ENCODE results near the gene ELN. TPM values are rescaled to one million over a fixed set of nuclear protein-coding genes. Genes with fewer than 3 reads are reported as not detected.

Gene ELN
- total RNA-seq, 1 donor from 2014 or later = 395 TPM

DNA sequence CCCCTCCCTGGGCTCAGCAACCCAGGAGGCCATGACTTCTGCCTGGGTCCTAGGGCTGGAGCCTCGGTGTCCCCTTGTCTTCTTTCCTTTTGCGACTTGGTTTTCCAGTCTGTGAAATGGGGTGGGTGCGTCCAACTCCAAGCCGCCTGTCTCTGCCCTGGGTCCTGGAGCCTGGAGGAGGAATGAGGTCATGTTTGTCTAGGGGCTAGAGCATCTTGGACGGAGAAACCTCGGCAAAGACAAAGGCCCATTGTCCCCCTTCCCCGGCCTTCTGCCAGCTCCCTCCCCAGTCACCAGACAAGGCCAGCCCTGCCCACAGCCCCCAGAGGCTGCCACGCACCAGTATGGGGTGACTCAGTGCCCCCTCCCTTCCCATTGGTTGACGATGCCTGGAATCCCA is 39.8 kb upstream of the ELN start:
- Histone ChIP-seq H3K36me3 (no peaks in the 10 kb centered on the region), H3K4me1 (peaks cover 12 to 54% of the 10 kb centered on the region in 2 donors), H3K4me3 (no peak overlapping the region), H3K9me3 (no peaks in the 10 kb centered on the region), H3K27ac (peak overlapping the region; percentile 94), H3K27me3 (no peaks in the 10 kb centered on the region)
- intact Hi-C loops (cut with DNase I) = no loop called here
- TF ChIP-seq, protein P1, sequence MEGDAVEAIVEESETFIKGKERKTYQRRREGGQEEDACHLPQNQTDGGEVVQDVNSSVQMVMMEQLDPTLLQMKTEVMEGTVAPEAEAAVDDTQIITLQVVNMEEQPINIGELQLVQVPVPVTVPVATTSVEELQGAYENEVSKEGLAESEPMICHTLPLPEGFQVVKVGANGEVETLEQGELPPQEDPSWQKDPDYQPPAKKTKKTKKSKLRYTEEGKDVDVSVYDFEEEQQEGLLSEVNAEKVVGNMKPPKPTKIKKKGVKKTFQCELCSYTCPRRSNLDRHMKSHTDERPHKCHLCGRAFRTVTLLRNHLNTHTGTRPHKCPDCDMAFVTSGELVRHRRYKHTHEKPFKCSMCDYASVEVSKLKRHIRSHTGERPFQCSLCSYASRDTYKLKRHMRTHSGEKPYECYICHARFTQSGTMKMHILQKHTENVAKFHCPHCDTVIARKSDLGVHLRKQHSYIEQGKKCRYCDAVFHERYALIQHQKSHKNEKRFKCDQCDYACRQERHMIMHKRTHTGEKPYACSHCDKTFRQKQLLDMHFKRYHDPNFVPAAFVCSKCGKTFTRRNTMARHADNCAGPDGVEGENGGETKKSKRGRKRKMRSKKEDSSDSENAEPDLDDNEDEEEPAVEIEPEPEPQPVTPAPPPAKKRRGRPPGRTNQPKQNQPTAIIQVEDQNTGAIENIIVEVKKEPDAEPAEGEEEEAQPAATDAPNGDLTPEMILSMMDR (IDR thresholded peaks at IDR 0.05) = no peak
- no peak for DNase-seq (ENCODE audit: low spot score in 2 of 2)

DNA sequence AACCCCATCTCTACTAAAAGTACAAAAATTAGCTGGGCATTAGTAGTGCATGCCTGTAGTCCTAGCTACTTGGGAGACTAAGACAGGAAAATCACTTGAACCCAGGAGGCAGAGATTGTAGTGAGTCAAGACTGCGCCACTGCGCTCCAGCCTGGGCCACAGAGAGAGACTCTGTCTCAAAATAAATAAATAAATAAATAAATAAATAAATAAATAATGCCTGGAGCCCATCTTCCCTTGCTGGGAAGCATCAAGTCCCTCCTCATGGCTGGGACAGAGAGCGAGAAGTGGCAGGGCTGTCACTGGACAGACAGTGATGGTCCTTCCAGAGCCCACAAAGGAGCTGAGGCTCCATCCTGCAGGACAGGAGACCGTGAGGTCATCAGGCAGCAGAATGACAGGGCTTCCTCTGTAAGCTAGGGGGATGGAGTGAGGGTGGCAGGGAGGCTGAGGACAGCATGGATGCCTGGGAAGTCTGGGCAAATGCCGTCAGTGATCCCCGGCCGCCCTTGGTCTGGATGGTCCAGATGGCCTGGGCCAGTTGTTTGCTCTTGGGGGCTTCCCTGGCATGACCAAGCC is 36.4 kb upstream of the ELN start:
- Histone ChIP-seq H3K4me1 (peaks cover 13 to 63% of the 10 kb centered on the region in 2 donors), H3K27me3 (no peaks in the 10 kb centered on the region), H3K36me3 (no peaks in the 10 kb centered on the region), H3K4me3 (no peak overlapping the region), H3K27ac (peak overlapping the region; percentile 94), H3K9me3 (peaks cover 0 to 5% of the 10 kb centered on the region in 2 donors)
- no peak for DNase-seq (ENCODE audit: low spot score in 2 of 2)
- TF ChIP-seq, protein P1 (IDR thresholded peaks at IDR 0.05) = no peak
- intact Hi-C loops (cut with DNase I) = loop anchor here (2.0 kb wide), 2 partner anchors 31 to 99 kb away; no protein-coding TSS in a partner anchor

DNA sequence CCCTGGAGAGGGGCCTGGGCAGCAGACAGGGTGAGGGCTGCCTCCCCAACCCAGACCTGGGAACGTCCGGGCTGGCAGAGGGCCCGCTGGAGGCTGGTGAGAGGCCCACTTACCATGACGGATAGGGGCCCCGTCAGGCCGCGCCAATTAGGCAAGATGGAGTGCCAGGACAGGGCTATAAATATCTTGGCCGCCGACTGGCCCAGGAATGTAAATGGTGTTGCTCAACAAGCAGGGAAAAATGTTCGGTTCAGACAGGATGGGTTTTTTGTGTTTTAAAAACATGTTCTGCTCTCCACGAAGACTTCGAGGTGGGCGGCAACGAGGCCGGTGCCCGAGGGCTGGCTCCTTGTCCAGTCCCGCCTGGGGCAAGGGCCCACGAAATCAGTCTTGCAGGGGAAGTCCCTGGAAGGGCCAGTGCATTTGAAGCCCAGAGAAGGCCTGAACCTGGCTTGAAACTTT is 35.8 kb upstream of the ELN start:
- intact Hi-C loops (cut with DNase I) = loop anchor here (2.0 kb wide), 1 partner anchor 31 kb away; no protein-coding TSS in a partner anchor
- H3K9me3 ChIP-seq = peaks cover 0 to 5% of the 10 kb centered on the region in 2 donors
- no peaks in the 10 kb centered on the region for H3K36me3 ChIP-seq
- peak overlapping the region; percentile 94 for H3K27ac ChIP-seq
- H3K4me3 ChIP-seq = no peak overlapping the region
- peak; percentile 82 to 97 for DNase-seq (ENCODE audit: low spot score in 2 of 2)
- TF ChIP-seq, protein P1 (IDR thresholded peaks at IDR 0.05) = no peak
- H3K4me1 ChIP-seq = peaks cover 12 to 65% of the 10 kb centered on the region in 2 donors
- no peaks in the 10 kb centered on the region for H3K27me3 ChIP-seq

DNA sequence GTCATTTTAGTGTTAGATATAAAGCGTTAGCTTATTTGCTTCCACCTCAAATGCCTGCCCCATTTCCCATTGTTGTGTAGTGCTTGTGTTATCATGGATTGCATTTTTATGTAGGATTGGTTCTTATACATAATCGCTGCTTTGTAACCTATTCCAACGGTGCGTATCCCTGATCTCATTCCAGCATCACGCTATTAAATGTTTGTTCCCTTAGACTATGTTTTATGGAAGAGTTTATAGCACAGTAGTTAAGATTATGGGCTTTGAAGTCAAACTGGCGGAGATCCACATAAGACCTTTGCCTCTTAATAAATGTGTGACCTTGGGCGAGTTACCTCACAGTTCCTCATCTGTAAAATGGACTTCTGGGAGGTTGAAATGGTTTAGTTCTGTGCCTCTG is 34.0 kb upstream of the ELN start:
- intact Hi-C loops (cut with DNase I) = loop anchor here (2.0 kb wide), 1 partner anchor 21 kb away; no protein-coding TSS in a partner anchor

GRCh38 chr7:73994761-73995160 is 33.2 kb upstream of the ELN start:
- Histone ChIP-seq H3K36me3 (no peaks in the 10 kb centered on the region), H3K27ac (peak overlapping the region; percentile 94), H3K4me3 (no peak overlapping the region), H3K9me3 (peaks cover 0 to 5% of the 10 kb centered on the region in 2 donors), H3K27me3 (no peaks in the 10 kb centered on the region), H3K4me1 (peaks cover 18 to 70% of the 10 kb centered on the region in 2 donors)
- intact Hi-C loops (cut with DNase I) = loop anchor here (2.0 kb wide), 1 partner anchor 20 kb away; no protein-coding TSS in a partner anchor
- DNase-seq (ENCODE audit: low spot score in 2 of 2) = no peak
- TF ChIP-seq, protein P1 (IDR thresholded peaks at IDR 0.05) = no peak

More for the DNA sequence above, 34.0 kb upstream of the ELN start:
- Histone ChIP-seq H3K27ac (peak overlapping the region; percentile 94), H3K4me3 (no peak overlapping the region), H3K36me3 (no peaks in the 10 kb centered on the region), H3K4me1 (peaks cover 13 to 65% of the 10 kb centered on the region in 2 donors), H3K9me3 (peaks cover 0 to 5% of the 10 kb centered on the region in 2 donors), H3K27me3 (no peaks in the 10 kb centered on the region)
- TF ChIP-seq, protein P1 (IDR thresholded peaks at IDR 0.05) = no peak
- DNase-seq (ENCODE audit: low spot score in 2 of 2) = no peak
